OCI-LY1 (cell line): ENCODE data around the gene PYCARD.

Experiments used
- EZH2 ChIP-seq: fragments of 200-600 bp; sonication (generic), shearing (Covaris generic); IDR thresholded peaks from 2 replicates; pipeline ENCODE4 v1.8.0; 2017; ENCODE audit warnings: borderline replicate concordance, mixed run types, mild to moderate bottlenecking, antibody characterized with exemption, low read length, moderate library complexity, mixed read lengths
- TF ChIP-seq, protein P1 (sequence below): fragments of 200-600 bp; sonication (generic), shearing (Covaris generic); IDR thresholded peaks from 2 replicates; pipeline ENCODE4 v1.5.1; 2017; ENCODE audit warnings: mild to moderate bottlenecking, antibody characterized with exemption, low read length, moderate library complexity, mixed read lengths

DNA sequence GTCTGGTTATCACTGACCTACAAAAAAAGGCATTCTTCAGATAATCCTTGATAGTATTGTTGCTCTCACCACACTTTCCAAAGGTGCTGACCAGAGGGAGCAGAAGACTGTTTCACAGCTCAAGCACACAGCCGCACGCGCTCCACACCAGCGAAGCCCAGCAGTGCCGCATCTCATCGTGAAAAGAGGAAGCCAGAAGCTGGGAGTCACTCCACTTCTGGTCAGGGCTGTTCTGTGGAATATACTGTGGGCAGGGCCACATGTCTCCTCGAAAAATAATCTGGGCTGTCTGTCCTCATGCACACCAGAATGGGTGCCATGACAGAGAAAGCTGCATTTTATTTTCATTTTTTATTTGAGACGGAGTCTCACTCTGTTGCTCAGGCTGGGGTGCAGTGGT lies 45.4 kb downstream of the PYCARD start:
- TF ChIP-seq EZH2, result no peak
- TF ChIP-seq, protein P1, sequence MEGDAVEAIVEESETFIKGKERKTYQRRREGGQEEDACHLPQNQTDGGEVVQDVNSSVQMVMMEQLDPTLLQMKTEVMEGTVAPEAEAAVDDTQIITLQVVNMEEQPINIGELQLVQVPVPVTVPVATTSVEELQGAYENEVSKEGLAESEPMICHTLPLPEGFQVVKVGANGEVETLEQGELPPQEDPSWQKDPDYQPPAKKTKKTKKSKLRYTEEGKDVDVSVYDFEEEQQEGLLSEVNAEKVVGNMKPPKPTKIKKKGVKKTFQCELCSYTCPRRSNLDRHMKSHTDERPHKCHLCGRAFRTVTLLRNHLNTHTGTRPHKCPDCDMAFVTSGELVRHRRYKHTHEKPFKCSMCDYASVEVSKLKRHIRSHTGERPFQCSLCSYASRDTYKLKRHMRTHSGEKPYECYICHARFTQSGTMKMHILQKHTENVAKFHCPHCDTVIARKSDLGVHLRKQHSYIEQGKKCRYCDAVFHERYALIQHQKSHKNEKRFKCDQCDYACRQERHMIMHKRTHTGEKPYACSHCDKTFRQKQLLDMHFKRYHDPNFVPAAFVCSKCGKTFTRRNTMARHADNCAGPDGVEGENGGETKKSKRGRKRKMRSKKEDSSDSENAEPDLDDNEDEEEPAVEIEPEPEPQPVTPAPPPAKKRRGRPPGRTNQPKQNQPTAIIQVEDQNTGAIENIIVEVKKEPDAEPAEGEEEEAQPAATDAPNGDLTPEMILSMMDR, result no peak
